HCT116 (cell line): Measurements from ENCODE around the gene IL12A.

Experiments
- FOSL1 ChIP-seq: IDR thresholded peaks from 2 replicates; pipeline ENCODE4 v1.6.1; 2012; ENCODE audit warnings: low read depth
- SP1 ChIP-seq: IDR thresholded peaks from 2 replicates; pipeline ENCODE4 v1.6.1; 2012; ENCODE audit warnings: low read depth
- SRF ChIP-seq: IDR thresholded peaks from 2 replicates; pipeline ENCODE4 v1.6.1; 2012; ENCODE audit warnings: low read depth
- TF ChIP-seq, protein P1 (sequence below), 3 experiments: fragments of 200-600 bp in 1 of 3; sonication (generic) in 1 of 3; IDR thresholded peaks in 2 of 3; conservative IDR thresholded peaks in 1 of 3; 2 replicates each; pipeline ENCODE4 v1.5.1; 2012 to 2017; ENCODE audit warnings: low read depth in 2 of 3, low read length in 2 of 3, antibody characterized with exemption in 1 of 3, borderline replicate concordance in 1 of 3, control low read depth in 1 of 3, mild to moderate bottlenecking in 1 of 3, mixed read lengths in 1 of 3, mixed run types in 1 of 3, moderate library complexity in 1 of 3; ENCODE audit not compliant: insufficient read depth in 1 of 3
- TF ChIP-seq, protein P2 (sequence below): IDR thresholded peaks from 2 replicates; pipeline ENCODE4 v1.6.1; 2011; ENCODE audit warnings: mild to moderate bottlenecking, low read length, moderate library complexity; ENCODE audit not compliant: insufficient replicate concordance; ENCODE audit errors: extremely low read depth

DNA sequence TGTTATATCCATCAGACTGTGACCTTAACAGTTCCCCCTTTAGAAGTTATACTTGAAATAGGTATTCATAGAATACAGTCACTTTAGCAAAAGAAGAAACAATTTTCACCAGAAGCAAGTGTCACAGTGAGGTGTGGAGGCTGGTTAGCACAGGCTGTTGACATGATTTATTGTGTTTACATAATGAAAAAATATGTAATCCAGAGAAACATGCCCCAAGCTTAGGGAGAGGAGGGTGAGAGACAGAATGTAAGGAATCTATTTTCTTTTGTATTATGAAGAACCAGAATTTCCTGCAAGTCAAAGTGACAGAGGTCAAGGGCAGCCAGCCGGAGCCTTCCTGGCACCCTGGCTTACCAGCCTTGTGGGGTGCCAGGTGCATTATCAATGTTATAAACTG, 4.0 kb downstream of the IL12A start:
- TF ChIP-seq SRF (no peak), FOSL1 (no peak), SP1 (no peak)
- TF ChIP-seq, protein P1, sequence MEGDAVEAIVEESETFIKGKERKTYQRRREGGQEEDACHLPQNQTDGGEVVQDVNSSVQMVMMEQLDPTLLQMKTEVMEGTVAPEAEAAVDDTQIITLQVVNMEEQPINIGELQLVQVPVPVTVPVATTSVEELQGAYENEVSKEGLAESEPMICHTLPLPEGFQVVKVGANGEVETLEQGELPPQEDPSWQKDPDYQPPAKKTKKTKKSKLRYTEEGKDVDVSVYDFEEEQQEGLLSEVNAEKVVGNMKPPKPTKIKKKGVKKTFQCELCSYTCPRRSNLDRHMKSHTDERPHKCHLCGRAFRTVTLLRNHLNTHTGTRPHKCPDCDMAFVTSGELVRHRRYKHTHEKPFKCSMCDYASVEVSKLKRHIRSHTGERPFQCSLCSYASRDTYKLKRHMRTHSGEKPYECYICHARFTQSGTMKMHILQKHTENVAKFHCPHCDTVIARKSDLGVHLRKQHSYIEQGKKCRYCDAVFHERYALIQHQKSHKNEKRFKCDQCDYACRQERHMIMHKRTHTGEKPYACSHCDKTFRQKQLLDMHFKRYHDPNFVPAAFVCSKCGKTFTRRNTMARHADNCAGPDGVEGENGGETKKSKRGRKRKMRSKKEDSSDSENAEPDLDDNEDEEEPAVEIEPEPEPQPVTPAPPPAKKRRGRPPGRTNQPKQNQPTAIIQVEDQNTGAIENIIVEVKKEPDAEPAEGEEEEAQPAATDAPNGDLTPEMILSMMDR (IDR thresholded peaks at IDR 0.05 in 2 of 3, conservative IDR thresholded peaks at IDR 0.05 in 1 of 3; ENCODE audit: borderline replicate concordance in 1 of 3, insufficient read depth in 1 of 3, low read depth in 2 of 3, low read length in 2 of 3): no peak
- TF ChIP-seq, protein P2, sequence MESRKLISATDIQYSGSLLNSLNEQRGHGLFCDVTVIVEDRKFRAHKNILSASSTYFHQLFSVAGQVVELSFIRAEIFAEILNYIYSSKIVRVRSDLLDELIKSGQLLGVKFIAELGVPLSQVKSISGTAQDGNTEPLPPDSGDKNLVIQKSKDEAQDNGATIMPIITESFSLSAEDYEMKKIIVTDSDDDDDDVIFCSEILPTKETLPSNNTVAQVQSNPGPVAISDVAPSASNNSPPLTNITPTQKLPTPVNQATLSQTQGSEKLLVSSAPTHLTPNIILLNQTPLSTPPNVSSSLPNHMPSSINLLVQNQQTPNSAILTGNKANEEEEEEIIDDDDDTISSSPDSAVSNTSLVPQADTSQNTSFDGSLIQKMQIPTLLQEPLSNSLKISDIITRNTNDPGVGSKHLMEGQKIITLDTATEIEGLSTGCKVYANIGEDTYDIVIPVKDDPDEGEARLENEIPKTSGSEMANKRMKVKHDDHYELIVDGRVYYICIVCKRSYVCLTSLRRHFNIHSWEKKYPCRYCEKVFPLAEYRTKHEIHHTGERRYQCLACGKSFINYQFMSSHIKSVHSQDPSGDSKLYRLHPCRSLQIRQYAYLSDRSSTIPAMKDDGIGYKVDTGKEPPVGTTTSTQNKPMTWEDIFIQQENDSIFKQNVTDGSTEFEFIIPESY: no peak
